H9 (cell line): ENCODE measurements around the gene KMT5B. TPM values are rescaled to one million over a fixed set of nuclear protein-coding genes. Genes with fewer than 3 reads are reported as not detected.

Source experiments
- DNase-seq: peaks from one replicate; pipeline ENCODE4 v3.0.0-alpha.2; 2017
- H2AFZ ChIP-seq: one replicate; pipeline ENCODE4 v1.6.1; 2013; ENCODE audit warnings: mild to moderate bottlenecking, low read length, control low read depth, moderate library complexity
- H2AK5ac ChIP-seq: 2 replicates; pipeline ENCODE4 v1.6.1; 2013; ENCODE audit warnings: low read length, control low read depth, mixed read lengths; ENCODE audit not compliant: insufficient read length
- H2BK120ac ChIP-seq: one replicate; pipeline ENCODE4 v1.6.1; 2013; ENCODE audit warnings: low read depth, mild to moderate bottlenecking, low read length, control low read depth, inconsistent platforms; ENCODE audit not compliant: poor library complexity, severe bottlenecking
- H2BK12ac ChIP-seq: 2 replicates; pipeline ENCODE4 v1.6.1; 2013; ENCODE audit warnings: low read length, control low read depth, mixed read lengths, low read depth; ENCODE audit not compliant: insufficient read length
- H2BK15ac ChIP-seq: 2 replicates; pipeline ENCODE4 v1.6.1; 2013; ENCODE audit warnings: low read depth, low read length, control low read depth
- H2BK20ac ChIP-seq: one replicate; pipeline ENCODE4 v1.6.1; 2013; ENCODE audit warnings: low read depth, mild to moderate bottlenecking, low read length, control low read depth, inconsistent platforms; ENCODE audit not compliant: poor library complexity, severe bottlenecking
- H2BK5ac ChIP-seq: 2 replicates; pipeline ENCODE4 v1.6.1; 2013; ENCODE audit warnings: low read length, control low read depth, mixed read lengths; ENCODE audit not compliant: insufficient read length
- H3K14ac ChIP-seq: 2 replicates; pipeline ENCODE4 v1.6.1; 2013; ENCODE audit warnings: low read length, control low read depth; ENCODE audit not compliant: insufficient read depth
- H3K18ac ChIP-seq: 2 replicates; pipeline ENCODE4 v1.6.1; 2013; ENCODE audit warnings: low read depth, mild to moderate bottlenecking, mixed read lengths, low read length, control low read depth; ENCODE audit not compliant: insufficient read length
- H3K23ac ChIP-seq: 2 replicates; pipeline ENCODE4 v1.6.1; 2013; ENCODE audit warnings: low read length, control low read depth, mixed read lengths, low read depth; ENCODE audit not compliant: insufficient read length
- H3K23me2 ChIP-seq: 2 replicates; pipeline ENCODE4 v1.6.1; 2013; ENCODE audit warnings: low read depth, mild to moderate bottlenecking, mixed read lengths, low read length, control low read depth; ENCODE audit not compliant: insufficient read length, poor library complexity, severe bottlenecking
- H3K27ac ChIP-seq: 2 replicates; pipeline ENCODE4 v1.5.1; 2013; ENCODE audit warnings: low read length, control low read depth, mixed read lengths, low read depth; ENCODE audit not compliant: insufficient read length
- H3K27me3 ChIP-seq: 2 replicates; pipeline ENCODE4 v1.6.1; 2013; ENCODE audit warnings: low read length, control low read depth, inconsistent platforms; ENCODE audit not compliant: insufficient read depth
- H3K4ac ChIP-seq: 2 replicates; pipeline ENCODE4 v1.6.1; 2013; ENCODE audit warnings: low read depth, mild to moderate bottlenecking, control low read depth, inconsistent platforms, low read length, moderate library complexity
- H3K4me1 ChIP-seq: 2 replicates; pipeline ENCODE4 v1.6.1; 2013; ENCODE audit warnings: low read length, control low read depth, inconsistent platforms; ENCODE audit not compliant: insufficient read depth
- H3K4me2 ChIP-seq: 2 replicates; pipeline ENCODE4 v1.6.1; 2013; ENCODE audit warnings: low read length, control low read depth, mixed read lengths; ENCODE audit not compliant: insufficient read length, insufficient read depth
- H3K56ac ChIP-seq: 2 replicates; pipeline ENCODE4 v1.6.1; 2013; ENCODE audit warnings: low read depth, mild to moderate bottlenecking, mixed read lengths, low read length, control low read depth; ENCODE audit not compliant: insufficient read length
- H3K79me1 ChIP-seq: 2 replicates; pipeline ENCODE4 v1.6.1; 2013; ENCODE audit warnings: low read depth, mild to moderate bottlenecking, moderate library complexity, low read length, control low read depth, inconsistent platforms; ENCODE audit not compliant: insufficient read depth, poor library complexity, severe bottlenecking
- H3K79me2 ChIP-seq: 2 replicates; pipeline ENCODE4 v1.6.1; 2013; ENCODE audit warnings: low read length, control low read depth, inconsistent platforms; ENCODE audit not compliant: insufficient read depth
- H3K9ac ChIP-seq: 2 replicates; pipeline ENCODE4 v1.6.1; 2013; ENCODE audit warnings: low read length, control low read depth, mixed read lengths; ENCODE audit not compliant: insufficient read length; ENCODE audit errors: extremely low read depth
- H3K9me3 ChIP-seq: one replicate; pipeline ENCODE4 v1.6.1; 2013; ENCODE audit warnings: low read depth, low read length, inconsistent platforms; ENCODE audit not compliant: control insufficient read depth
- H3T11ph ChIP-seq: one replicate; pipeline ENCODE4 v1.6.1; 2013; ENCODE audit warnings: mild to moderate bottlenecking, low read length, control low read depth, inconsistent platforms
- H4K20me1 ChIP-seq: one replicate; pipeline ENCODE4 v1.6.1; 2013; ENCODE audit not compliant: control insufficient read depth, insufficient read length, insufficient read depth
- H4K5ac ChIP-seq: 2 replicates; pipeline ENCODE4 v1.6.1; 2013; ENCODE audit warnings: low read depth, mild to moderate bottlenecking, mixed read lengths, low read length, control low read depth; ENCODE audit not compliant: insufficient read length
- H4K8ac ChIP-seq: replicated peaks from 2 replicates; pipeline ENCODE4 v1.6.1; 2013; ENCODE audit warnings: low read length, control low read depth, mixed read lengths, low read depth; ENCODE audit not compliant: insufficient read length
- H4K91ac ChIP-seq: 2 replicates; pipeline ENCODE4 v1.6.1; 2013; ENCODE audit warnings: low read depth, mild to moderate bottlenecking, moderate library complexity, mixed read lengths, low read length, control low read depth; ENCODE audit not compliant: insufficient read length
- H3K27ac Mint-ChIP-seq, 3 experiments: 2 replicates in 2 of 3; 3 replicates in 1 of 3; pipeline ENCODE4 v1.8.0; 2020 to 2021; ENCODE audit warnings: mixed read lengths in 3 of 3, mild to moderate bottlenecking in 1 of 3, moderate library complexity in 1 of 3
- H3K27me3 Mint-ChIP-seq: 2 replicates; pipeline ENCODE4 v1.8.0; 2021; ENCODE audit warnings: low read depth, mild to moderate bottlenecking, moderate library complexity, mixed read lengths
- H3K36me3 Mint-ChIP-seq, 3 experiments: 2 replicates in 2 of 3; 3 replicates in 1 of 3; pipeline ENCODE4 v1.8.0; 2020 to 2021; ENCODE audit warnings: low read depth in 3 of 3, mixed read lengths in 3 of 3; ENCODE audit not compliant: insufficient read depth in 1 of 3
- H3K4me1 Mint-ChIP-seq, 2 experiments: 2 replicates each; pipeline ENCODE4 v1.8.0; 2020; ENCODE audit warnings: mixed read lengths in 2 of 2
- H3K4me3 Mint-ChIP-seq, 2 experiments: 2 replicates in 1 of 2; 3 replicates in 1 of 2; pipeline ENCODE4 v1.8.0; 2020 to 2021; ENCODE audit warnings: mild to moderate bottlenecking in 2 of 2, mixed read lengths in 2 of 2, moderate library complexity in 1 of 2
- H3K9me3 Mint-ChIP-seq, 2 experiments: 2 replicates in 1 of 2; 3 replicates in 1 of 2; pipeline ENCODE4 v1.8.0; 2020; ENCODE audit warnings: mild to moderate bottlenecking in 2 of 2, mixed read lengths in 2 of 2, moderate library complexity in 1 of 2
- CTCF ChIP-seq: fragments of 200-600 bp; sonication (generic); conservative IDR thresholded peaks from 3 replicates; pipeline ENCODE4 v1.8.0; 2021; ENCODE audit warnings: antibody characterized with exemption, mild to moderate bottlenecking
- WGBS: extraction: QIAGEN DNeasy Blood & Tissue Kit; methylation state at CpG from one replicate; pipeline ENCODE4 v1.1.7; 2013; ENCODE audit warnings: missing lambda C conversion rate, low lambda C conversion rate, mixed read lengths; ENCODE audit not compliant: insufficient read length; ENCODE audit errors: extremely low coverage; 5-methylcytosine and 5-hydroxymethylcytosine counted together
- total RNA-seq: library from RNA; stranded (reverse); gene quantifications from 2 replicates; pipeline ENCODE4 v1.2.1, GENCODE V29; 2021

Gene KMT5B
- total RNA-seq, 1 experiment from 2014 or later: 61.6 TPM

DNA sequence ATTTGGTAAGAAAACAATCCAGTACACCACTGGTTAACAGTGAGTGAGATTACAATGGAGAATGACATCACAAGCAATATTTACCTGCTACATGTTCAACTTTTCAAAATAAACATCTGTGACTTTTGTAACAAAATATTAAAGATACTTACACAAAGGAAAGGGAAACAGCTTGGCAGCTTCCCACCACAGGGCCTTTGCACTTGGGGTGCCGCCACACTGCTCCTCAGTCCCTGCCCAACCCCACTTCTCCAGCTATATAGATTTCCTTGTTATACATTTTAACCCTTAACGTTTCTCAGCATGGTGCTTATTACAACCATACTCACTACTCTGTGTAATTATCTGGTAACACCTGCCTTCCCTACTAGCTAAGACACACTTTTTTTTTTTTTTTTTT is 10.9 kb downstream of the KMT5B start:
- Histone ChIP-seq H3K79me1 (peaks cover 7% of the 10 kb centered on the region), H3K9ac (no peak overlapping the region), H4K5ac (no peak overlapping the region), H3K4me2 (no peak overlapping the region), H3K14ac (no peak overlapping the region), H3K23me2 (no peaks in the 10 kb centered on the region), H4K91ac (no peak overlapping the region), H3K27me3 (no peaks in the 10 kb centered on the region), H3K18ac (no peak overlapping the region), H2AK5ac (no peak overlapping the region), H2BK15ac (no peak overlapping the region), H2AFZ (no peak overlapping the region), H3K23ac (no peak overlapping the region), H4K8ac (no peak overlapping the region), H2BK120ac (no peak overlapping the region), H3K9me3 (no peaks in the 10 kb centered on the region), H4K20me1 (peaks cover 3% of the 10 kb centered on the region), H3K56ac (no peak overlapping the region), H3K4me1 (peaks cover 5% of the 10 kb centered on the region; the same call in 1 of the 2 replicates), H2BK5ac (no peak overlapping the region), H3K79me2 (peaks cover 27% of the 10 kb centered on the region; the same call in 1 of the 2 replicates), H3T11ph (no peak overlapping the region), H3K27ac (no peak overlapping the region), H2BK20ac (no peak overlapping the region), H2BK12ac (no peak overlapping the region), H3K4ac (no peak overlapping the region)
- WGBS: no CpG with 5 or more reads among the region's 2 CpGs
- no peak for DNase-seq
- H3K27ac Mint-ChIP-seq: no peak overlapping the region
- no peaks in the 10 kb centered on the region for H3K27me3 Mint-ChIP-seq
- peaks cover 49% of the 10 kb centered on the region in 2 experiments for H3K4me1 Mint-ChIP-seq
- no peak for TF ChIP-seq CTCF
- H3K4me3 Mint-ChIP-seq: no peak overlapping the region
- no peaks in the 10 kb centered on the region for H3K9me3 Mint-ChIP-seq
- 0 out of 7 replicates have a peak, but pooled peaks cover 0 to under 1% (median 0%) of the 10 kb centered on the region in 3 experiments for H3K36me3 Mint-ChIP-seq
